K562 (cell line): ENCODE measurements around the gene ZC3H18. TPM values are rescaled to one million over a fixed set of nuclear protein-coding genes. Genes with fewer than 3 reads are reported as not detected.

ENCODE experiments used
- ATAC-seq: fragments of 200-7000 bp; cut with Tn5 transposase; 3 replicates; pipeline ENCODE4 v1.9.1; 2020; ENCODE audit warnings: moderate library complexity
- BruUV-seq: library from RNA; stranded (reverse); fragments of 400-500 nt; replicated peaks from 2 replicates; lab custom pipeline; 2021; lab: Mats Ljungman, UMichigan
- CTCF ChIA-PET: fragments of 300-600 bp; formaldehyde crosslinking; extraction: SDS; loops from one replicate; lab custom pipeline; 2021; ENCODE audit warnings: low intra/inter-chr PET ratio; lab: Yijun Ruan, JAX
- POLR2A ChIA-PET: fragments of 300-600, 350-650 bp; sonication (Branson Sonifier 250); formaldehyde crosslinking; extraction: SDS; loops from one replicate; lab custom pipeline; 2021; ENCODE audit warnings: antibody characterized with exemption, inconsistent platforms; lab: Yijun Ruan, JAX
- DNase-seq, 4 experiments: peaks; one replicate each; pipeline versions ENCODE4 v3.0.0 to v3.0.0-alpha.2; 2011 to 2018; ENCODE audit warnings: low spot score in 3 of 4, mixed read lengths in 3 of 4; ENCODE audit errors: extremely low read depth in 1 of 4
- FAIRE-seq: peaks from 2 replicates; lab custom pipeline; 2011; peaks lifted over from hg19 to GRCh38; lab: Jason Lieb, UNC
- H2AFZ ChIP-seq: 2 replicates; pipeline ENCODE4 v1.6.0; 2011; ENCODE audit warnings: low read depth, low read length, control low read depth, inconsistent platforms
- H3K27ac ChIP-seq: fragments of 200-600 bp; 3 replicates; pipeline ENCODE4 v1.8.0; 2011; ENCODE audit warnings: low read depth, mild to moderate bottlenecking, control low read depth, inconsistent platforms, low read length, moderate library complexity, mixed read lengths; ENCODE audit errors: extremely low read depth
- H3K27me3 ChIP-seq, 2 experiments: fragments of 300-600 bp in 1 of 2; 2 replicates in 1 of 2; 3 replicates in 1 of 2; pipeline versions ENCODE4 v1.6.0 to v1.8.0; 2011; ENCODE audit warnings: inconsistent platforms in 2 of 2, low read length in 2 of 2, mild to moderate bottlenecking in 1 of 2, mixed read lengths in 1 of 2, moderate library complexity in 1 of 2; ENCODE audit not compliant: control insufficient read depth in 2 of 2, insufficient read depth in 2 of 2
- H3K36me3 ChIP-seq: fragments of 300-600 bp; 3 replicates; pipeline ENCODE4 v1.8.0; 2011; ENCODE audit warnings: mild to moderate bottlenecking, low read length, inconsistent platforms; ENCODE audit not compliant: control insufficient read depth, insufficient read depth
- H3K4me1 ChIP-seq, 2 experiments: fragments of 200-600 bp in 1 of 2; replicated peaks in 1 of 2; 2 replicates in 1 of 2; 3 replicates in 1 of 2; pipeline versions ENCODE4 v1.5.1 to v1.8.0; 2011; ENCODE audit warnings: inconsistent platforms in 2 of 2, low read length in 2 of 2, mild to moderate bottlenecking in 1 of 2, mixed read lengths in 1 of 2, moderate library complexity in 1 of 2; ENCODE audit not compliant: control insufficient read depth in 2 of 2, insufficient read depth in 2 of 2
- H3K4me2 ChIP-seq: 2 replicates; pipeline ENCODE4 v1.6.1; 2011; ENCODE audit warnings: low read length, control low read depth, inconsistent platforms, mixed read lengths; ENCODE audit not compliant: insufficient read depth
- H3K4me3 ChIP-seq: fragments of 200-600 bp; sonication (generic), shearing (Covaris generic); 2 replicates; pipeline ENCODE4 v1.5.1; 2016; ENCODE audit warnings: control low read depth, inconsistent platforms
- H3K79me2 ChIP-seq: fragments of 200-600 bp; 3 replicates; pipeline ENCODE4 v1.8.0; 2011; ENCODE audit warnings: low read length, inconsistent platforms; ENCODE audit not compliant: control insufficient read depth, insufficient read depth
- H3K9ac ChIP-seq, 2 experiments: 2 replicates each; pipeline versions ENCODE4 v1.6.0 to v1.6.1; 2011; ENCODE audit warnings: low read depth in 2 of 2, low read length in 2 of 2, control low read depth in 1 of 2, inconsistent platforms in 1 of 2, mild to moderate bottlenecking in 1 of 2, mixed read lengths in 1 of 2; ENCODE audit not compliant: insufficient read depth in 1 of 2
- H3K9me1 ChIP-seq: one replicate; pipeline ENCODE4 v1.6.0; 2011; ENCODE audit warnings: inconsistent platforms, mild to moderate bottlenecking, low read length, moderate library complexity; ENCODE audit not compliant: control insufficient read depth, insufficient read depth
- H3K9me3 ChIP-seq: replicated peaks from 2 replicates; pipeline ENCODE4 v1.5.1; 2011; ENCODE audit warnings: low read depth, low read length, inconsistent platforms; ENCODE audit not compliant: control insufficient read depth, insufficient read depth
- H4K20me1 ChIP-seq: replicated peaks from 2 replicates; pipeline ENCODE4 v1.6.1; 2011; ENCODE audit warnings: low read length, inconsistent platforms, mixed read lengths; ENCODE audit not compliant: control insufficient read depth, insufficient read depth
- SMAD2 ChIP-seq: fragments of 150-350 bp; IDR thresholded peaks from 2 replicates; pipeline ENCODE4 v1.6.1; 2014; ENCODE audit warnings: low read depth, mild to moderate bottlenecking, low read length
- UBTF ChIP-seq, 2 experiments: IDR thresholded peaks; 2 replicates each; pipeline ENCODE4 v1.6.1; 2012; ENCODE audit warnings: improper control_type of control experiment in 2 of 2, low read depth in 2 of 2, low read length in 2 of 2, borderline replicate concordance in 1 of 2
- ZBTB33 ChIP-seq: sonication (generic); formaldehyde crosslinking; IDR thresholded peaks from 2 replicates; pipeline ENCODE4 v1.8.1; 2023; ENCODE audit warnings: mild to moderate bottlenecking, missing genetic modification reagents
- whole genome bisulfite sequencing: fragments of 100-300 bp; shearing (Covaris generic); methylation state at CpG from one replicate; pipeline ENCODE4 v1.1.6; 2016; ENCODE audit warnings: low coverage, mixed read lengths; ENCODE audit not compliant: insufficient coverage; ENCODE audit errors: missing lambda C conversion rate; 5-methylcytosine and 5-hydroxymethylcytosine counted together
- in situ Hi-C: fragments of 300-500 bp; cut with MboI; formaldehyde crosslinking; loops from 4 replicates; pipeline ENCODE4 v1.15.0; 2018; ENCODE audit warnings: inconsistent platforms, mixed read lengths
- intact Hi-C: fragments of 100-400 bp; cut with micrococcal nuclease; formaldehyde crosslinking; loops from 2 replicates; pipeline ENCODE4 v1.14.2; 2022
- polyA plus RNA-seq, 8 experiments: library from polyadenylated mRNA; depleted of rRNA in 4 of 8; stranded (reverse) in 5 of 8; unstranded in 3 of 8; fragments of >200 nt; fragmentation: Nextera tagmentation in 2 of 8; fragmentation: Illumina TruSeq in 1 of 8; extraction: Ambion mirVana in 2 of 8; extraction: Trizol in 1 of 8; gene quantifications; 2 replicates each; pipeline versions ENCODE4 v1.2.1 to v1.2.3, GENCODE V29; 2011 to 2014; ENCODE audit warnings: inconsistent platforms in 1 of 8, missing spikeins in 1 of 8
- total RNA-seq, 7 experiments: library from RNA; depleted of rRNA in 6 of 7; stranded (reverse); fragments of >200 nt in 6 of 7; fragmentation: Illumina TruSeq in 2 of 7; extraction: Trizol in 2 of 7; gene quantifications; 2 replicates each; pipeline versions ENCODE4 v1.2.1 to v1.2.3, GENCODE V29; 2011 to 2021; ENCODE audit warnings: low replicate concordance in 1 of 7

Gene ZC3H18
- total and polyA plus RNA-seq, 9 of the 15 experiments (the other 6 are each of a cell fraction or from before 2014, with no cell fraction given): 1.7 to 88.7 (median 26.9) TPM

GRCh38 chr16:88655053-88655732, 85.0 kb downstream of the ZC3H18 start:
- no peak overlapping the region for H2AFZ ChIP-seq
- H3K36me3 ChIP-seq: peaks cover 85% of the 10 kb centered on the region; the same call in 2 of the 3 replicates
- ChIA-PET POLR2A (interaction anchor here (0.6 to 1.2 kb wide), 3 partner anchors 16 to 61 kb away, joined by 3 to 4 read pairs (median 4); no protein-coding TSS in a partner anchor), CTCF (no interaction called here)
- no peaks in the 10 kb centered on the region for H3K27me3 ChIP-seq
- TF ChIP-seq ZBTB33 (CRISPR knock-in tag): peak; percentile 33; the same call in 1 of the 2 replicates
- TF ChIP-seq SMAD2: no peak
- TF ChIP-seq UBTF (IDR thresholded peaks at IDR 0.05; ENCODE audit: borderline replicate concordance in 1 of 2, low read depth in 2 of 2, low read length in 2 of 2): no peak
- ATAC-seq (no peak), DNase-seq (no peak), FAIRE-seq (no peak)
- intact Hi-C loops (no loop called here), in situ Hi-C loops (no loop called here)
- H4K20me1 ChIP-seq: peaks cover 13% of the 10 kb centered on the region; the same call in 1 of the 2 replicates
- peaks cover 44% of the 10 kb centered on the region for H3K79me2 ChIP-seq
- no peaks in the 10 kb centered on the region for H3K9me3 ChIP-seq
- no peaks in the 10 kb centered on the region for H3K9me1 ChIP-seq
- no peak overlapping the region for H3K4me3 ChIP-seq
- WGBS: 93% methylated on average over 41 of the region's 50 CpGs
- BruUV-seq: no TSS peak
- peaks cover 17 to 93% of the 10 kb centered on the region in 2 experiments for H3K4me1 ChIP-seq
- peak overlapping the region in 1 of 2 experiments; percentile 14; a peak in 1 of 4 replicates for H3K9ac ChIP-seq
- no peak overlapping the region for H3K4me2 ChIP-seq
- no peak overlapping the region for H3K27ac ChIP-seq
